Sigmoid colon (tissue), 3 donors: Measurements from ENCODE around the gene ASB2.

ENCODE experiments used
- CTCF ChIP-seq, 4 experiments: fragments of 450-650 bp in 3 of 4; fragments of 200-600 bp in 1 of 4; IDR thresholded peaks; one replicate each; pipeline ENCODE4 v1.5.1; 2016 to 2019; ENCODE audit warnings: antibody characterized with exemption in 4 of 4, mild to moderate bottlenecking in 3 of 4, moderate library complexity in 2 of 4
- POLR2A ChIP-seq, 2 donors: fragments of 450-650 bp; IDR thresholded peaks; one replicate each; pipeline ENCODE4 v1.6.1; 2016; ENCODE audit warnings: antibody characterized with exemption in 2 of 2, mild to moderate bottlenecking in 2 of 2, moderate library complexity in 2 of 2

- TF ChIP-seq CTCF (IDR thresholded peaks at IDR 0.05) (no peak), POLR2A (IDR thresholded peaks at IDR 0.05) (no peak)
Measured at GRCh38 chr14:93923626-93924025, 52.7 kb downstream of the ASB2 start.
